Renal cortex interstitium (tissue), 11 donors: ENCODE results near the gene CCSAP. TPM values are rescaled to one million over a fixed set of nuclear protein-coding genes. Genes with fewer than 3 reads are reported as not detected.

ENCODE experiments used
- DNase-seq, 11 donors: peaks; one replicate each; pipeline ENCODE4 v3.0.0-alpha.2; 2013; ENCODE audit warnings: low read depth in 9 of 11, low spot score in 4 of 11; ENCODE audit errors: extremely low read depth in 1 of 11
- polyA plus RNA-seq, 3 donors: library from polyadenylated mRNA; unstranded; fragments of 120-200 nt; gene quantifications; one replicate each; pipeline ENCODE4 v1.2.1, GENCODE V29; 2013; ENCODE audit not compliant: insufficient read length in 3 of 3

The CCSAP gene
- polyA plus RNA-seq, 3 donors: 8.9 to 10.2 (median 9.2) TPM

- DNase-seq: no peak
Measured at GRCh38 chr1:229278120-229278741, 64.6 kb downstream of the CCSAP start.

- DNase-seq: no peak
Measured at GRCh38 chr1:229275005-229275404, 67.8 kb downstream of the CCSAP start.

- no peak for DNase-seq
Measured at GRCh38 chr1:229273507-229274232, 69.2 kb downstream of the CCSAP start.

- DNase-seq: no peak
Measured at GRCh38 chr1:229272164-229273158, 70.4 kb downstream of the CCSAP start.

GRCh38 chr1:229271448-229272159, 71.2 kb downstream of the CCSAP start:
- peak in 5 of 11 donors; percentile 12 to 30 (median 18) for DNase-seq

Other genes starting within 250 kb of the CCSAP start
- gene RAB4A, start 71.9 kb downstream of the CCSAP start, polyA plus RNA-seq: 10 to 100 TPM; 53.5 to 60.3 (median 54.4) TPM
- 1 to 10 TPM in 2 of 3 donors, under 1 TPM in 1; 0.89 to 7.0 (median 1.0) TPM for gene ACTA1, start 91.0 kb upstream of the CCSAP start, polyA plus RNA-seq
- 10 to 100 TPM; 44.9 to 49.9 (median 49.6) TPM for gene NUP133, start 165.3 kb upstream of the CCSAP start, polyA plus RNA-seq
- gene ABCB10, start 215.7 kb upstream of the CCSAP start, polyA plus RNA-seq: 10 to 100 TPM; 19.0 to 20.5 (median 19.4) TPM